Measurements from ENCODE around the gene MX1.

The MX1 gene

DNA sequence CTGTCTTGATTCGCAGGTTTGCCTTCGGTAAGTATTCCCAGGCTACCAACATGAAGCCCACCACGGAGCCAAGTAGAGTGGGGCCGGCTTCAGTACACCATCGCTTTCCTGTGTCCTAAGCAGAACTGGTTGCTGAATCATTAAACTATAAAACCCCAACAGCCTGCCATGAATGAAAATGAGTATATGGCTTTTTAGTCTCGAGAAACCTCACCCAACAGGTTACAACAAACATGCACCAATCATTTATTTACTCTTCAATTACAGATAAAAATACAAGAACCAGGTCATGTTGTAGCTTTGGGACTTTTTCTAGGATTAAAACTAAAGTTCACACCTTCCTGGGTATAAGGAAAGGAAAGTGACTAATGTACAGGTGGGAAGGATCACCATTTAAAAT lies 74.3 kb downstream of the MX1 start:
- Histone ChIP-seq H3K9me3 (ENCODE audit: control extremely low read depth in 1 of 5, control insufficient read depth in 4 of 5, insufficient read depth in 2 of 5, low read depth in 1 of 5, low read length in 4 of 5) (no peaks in the 10 kb centered on the region), H3K36me3 (ENCODE audit: control insufficient read depth in 4 of 4, insufficient read depth in 4 of 4, low read length in 3 of 4) (no peaks in the 10 kb centered on the region), H3K27me3 (replicated peaks in 2 of 5; ENCODE audit: control insufficient read depth in 4 of 5, insufficient read depth in 5 of 5, low read length in 4 of 5) (peaks cover 7 to 57% (median 22%) of the 10 kb centered on the region in 5 experiments), H3K4me1 (ENCODE audit: control extremely low read depth in 1 of 4, control insufficient read depth in 4 of 4, insufficient read depth in 4 of 4, low read length in 3 of 4) (peaks cover 0 to 2% (median 0%) of the 10 kb centered on the region in 4 experiments), H3K4me3 (ENCODE audit: control insufficient read depth in 1 of 7, extremely low read depth in 1 of 7, insufficient read depth in 4 of 7, low read depth in 2 of 7, low read length in 6 of 7) (no peak overlapping the region), H3K27ac (ENCODE audit: insufficient read depth in 1 of 2, low read depth in 1 of 2, low read length in 2 of 2, poor library complexity in 1 of 2, severe bottlenecking in 2 of 2) (no peak overlapping the region)
- 93% methylated on average over 2 of the region's 6 CpGs for WGBS (ENCODE audit: insufficient coverage)
- CTCF ChIA-PET = no interaction called here
- DNase-seq = no peak
- POLR2A ChIA-PET = no interaction called here

GRCh38 chr21:41500931-41501381 lies 74.9 kb downstream of the MX1 start:
- Histone ChIP-seq H3K27ac (ENCODE audit: insufficient read depth in 1 of 2, low read depth in 1 of 2, low read length in 2 of 2, poor library complexity in 1 of 2, severe bottlenecking in 2 of 2) (no peak overlapping the region), H3K36me3 (ENCODE audit: control insufficient read depth in 4 of 4, insufficient read depth in 4 of 4, low read length in 3 of 4) (no peaks in the 10 kb centered on the region), H3K4me3 (ENCODE audit: control insufficient read depth in 1 of 7, extremely low read depth in 1 of 7, insufficient read depth in 4 of 7, low read depth in 2 of 7, low read length in 6 of 7) (no peak overlapping the region), H3K27me3 (replicated peaks in 2 of 5; ENCODE audit: control insufficient read depth in 4 of 5, insufficient read depth in 5 of 5, low read length in 4 of 5) (peaks cover 9 to 63% (median 26%) of the 10 kb centered on the region in 5 experiments), H3K9me3 (ENCODE audit: control extremely low read depth in 1 of 5, control insufficient read depth in 4 of 5, insufficient read depth in 2 of 5, low read depth in 1 of 5, low read length in 4 of 5) (no peaks in the 10 kb centered on the region), H3K4me1 (ENCODE audit: control extremely low read depth in 1 of 4, control insufficient read depth in 4 of 4, insufficient read depth in 4 of 4, low read length in 3 of 4) (peaks cover 0 to 2% (median 0%) of the 10 kb centered on the region in 4 experiments)
- ChIA-PET CTCF (no interaction called here), POLR2A (no interaction called here)
- no peak for DNase-seq
- 34% methylated on average over 3 of the region's 9 CpGs for WGBS (ENCODE audit: insufficient coverage)

GRCh38 chr21:41501919-41502318 lies 75.9 kb downstream of the MX1 start:
- 96% methylated on average over 7 of the region's 7 CpGs for WGBS (ENCODE audit: insufficient coverage)
- Histone ChIP-seq H3K4me3 (ENCODE audit: control insufficient read depth in 1 of 7, extremely low read depth in 1 of 7, insufficient read depth in 4 of 7, low read depth in 2 of 7, low read length in 6 of 7) (no peak overlapping the region), H3K36me3 (ENCODE audit: control insufficient read depth in 4 of 4, insufficient read depth in 4 of 4, low read length in 3 of 4) (no peaks in the 10 kb centered on the region), H3K4me1 (ENCODE audit: control extremely low read depth in 1 of 4, control insufficient read depth in 4 of 4, insufficient read depth in 4 of 4, low read length in 3 of 4) (peaks cover 0 to 5% (median 2%) of the 10 kb centered on the region in 4 experiments), H3K27ac (ENCODE audit: insufficient read depth in 1 of 2, low read depth in 1 of 2, low read length in 2 of 2, poor library complexity in 1 of 2, severe bottlenecking in 2 of 2) (no peak overlapping the region), H3K9me3 (ENCODE audit: control extremely low read depth in 1 of 5, control insufficient read depth in 4 of 5, insufficient read depth in 2 of 5, low read depth in 1 of 5, low read length in 4 of 5) (no peaks in the 10 kb centered on the region), H3K27me3 (replicated peaks in 2 of 5; ENCODE audit: control insufficient read depth in 4 of 5, insufficient read depth in 5 of 5, low read length in 4 of 5) (peaks cover 9 to 73% (median 34%) of the 10 kb centered on the region in 5 experiments)
- ChIA-PET POLR2A (no interaction called here), CTCF (no interaction called here)
- DNase-seq = no peak

- Histone ChIP-seq H3K4me1 (ENCODE audit: control extremely low read depth in 1 of 4, control insufficient read depth in 4 of 4, insufficient read depth in 4 of 4, low read length in 3 of 4) (peaks cover 0 to 17% (median 8%) of the 10 kb centered on the region in 4 experiments), H3K36me3 (ENCODE audit: control insufficient read depth in 4 of 4, insufficient read depth in 4 of 4, low read length in 3 of 4) (no peaks in the 10 kb centered on the region), H3K27ac (ENCODE audit: insufficient read depth in 1 of 2, low read depth in 1 of 2, low read length in 2 of 2, poor library complexity in 1 of 2, severe bottlenecking in 2 of 2) (no peak overlapping the region), H3K9me3 (ENCODE audit: control extremely low read depth in 1 of 5, control insufficient read depth in 4 of 5, insufficient read depth in 2 of 5, low read depth in 1 of 5, low read length in 4 of 5) (no peaks in the 10 kb centered on the region), H3K4me3 (ENCODE audit: control insufficient read depth in 1 of 7, extremely low read depth in 1 of 7, insufficient read depth in 4 of 7, low read depth in 2 of 7, low read length in 6 of 7) (no peak overlapping the region), H3K27me3 (replicated peaks in 2 of 5; ENCODE audit: control insufficient read depth in 4 of 5, insufficient read depth in 5 of 5, low read length in 4 of 5) (peaks cover 9 to 87% (median 39%) of the 10 kb centered on the region in 5 experiments)
- ChIA-PET POLR2A (no interaction called here), CTCF (no interaction called here)
- 100% methylated on average over 3 of the region's 4 CpGs for WGBS (ENCODE audit: insufficient coverage)
- no peak for DNase-seq
Observed at GRCh38 chr21:41503331-41503730, 77.3 kb downstream of the MX1 start.

DNA sequence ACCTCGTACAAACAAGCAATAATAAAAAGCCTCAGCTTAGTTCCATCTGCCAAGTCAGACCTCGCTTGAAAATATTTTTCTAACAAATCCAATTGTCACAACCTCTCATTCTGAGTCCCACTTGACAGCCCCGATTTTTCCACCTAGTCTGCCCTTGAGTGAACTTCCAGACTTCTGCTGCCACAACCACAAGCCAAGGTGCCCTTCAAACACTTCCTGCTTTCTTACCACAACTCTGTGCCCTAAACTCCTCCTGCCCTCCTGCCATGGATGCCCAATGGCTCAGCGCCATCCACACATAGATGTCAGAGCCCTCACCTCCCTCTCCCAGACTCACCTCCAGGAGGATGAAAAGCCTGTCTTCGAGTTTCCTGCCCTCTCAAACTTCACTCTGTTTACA lies 78.0 kb downstream of the MX1 start:
- DNase-seq = no peak

GRCh38 chr21:41506005-41506594 lies 80.1 kb downstream of the MX1 start:
- no peak overlapping the region for H3K4me3 ChIP-seq (ENCODE audit: control insufficient read depth in 1 of 7, extremely low read depth in 1 of 7, insufficient read depth in 4 of 7, low read depth in 2 of 7, low read length in 6 of 7)
- CTCF ChIA-PET = interaction anchor here (1.6 kb wide), 1 partner anchor 9 kb away, joined by 4 read pairs; no protein-coding TSS in a partner anchor

More for the DNA sequence above, 78.0 kb downstream of the MX1 start:
- no peak overlapping the region for H3K27ac ChIP-seq (ENCODE audit: insufficient read depth in 1 of 2, low read depth in 1 of 2, low read length in 2 of 2, poor library complexity in 1 of 2, severe bottlenecking in 2 of 2)
- 45% methylated on average over 4 of the region's 5 CpGs for WGBS (ENCODE audit: insufficient coverage)
- H3K36me3 ChIP-seq (ENCODE audit: control insufficient read depth in 4 of 4, insufficient read depth in 4 of 4, low read length in 3 of 4) = no peaks in the 10 kb centered on the region
- ChIA-PET POLR2A (no interaction called here), CTCF (no interaction called here)
- H3K4me1 ChIP-seq (ENCODE audit: control extremely low read depth in 1 of 4, control insufficient read depth in 4 of 4, insufficient read depth in 4 of 4, low read length in 3 of 4) = peaks cover 0 to 21% (median 10%) of the 10 kb centered on the region in 4 experiments
- H3K27me3 ChIP-seq (replicated peaks in 2 of 5; ENCODE audit: control insufficient read depth in 4 of 5, insufficient read depth in 5 of 5, low read length in 4 of 5) = peaks cover 9 to 89% (median 43%) of the 10 kb centered on the region in 5 experiments
- no peak overlapping the region for H3K4me3 ChIP-seq (ENCODE audit: control insufficient read depth in 1 of 7, extremely low read depth in 1 of 7, insufficient read depth in 4 of 7, low read depth in 2 of 7, low read length in 6 of 7)
- no peaks in the 10 kb centered on the region for H3K9me3 ChIP-seq (ENCODE audit: control extremely low read depth in 1 of 5, control insufficient read depth in 4 of 5, insufficient read depth in 2 of 5, low read depth in 1 of 5, low read length in 4 of 5)

GRCh38 chr21:41506611-41507520 lies 80.8 kb downstream of the MX1 start:
- no peak for DNase-seq
- peak overlapping the region in 3 of 7 experiments; percentile 19 to 48 (median 45) for H3K4me3 ChIP-seq (ENCODE audit: control insufficient read depth in 1 of 7, extremely low read depth in 1 of 7, insufficient read depth in 4 of 7, low read depth in 2 of 7, low read length in 6 of 7)
- H3K27ac ChIP-seq (ENCODE audit: insufficient read depth in 1 of 2, low read depth in 1 of 2, low read length in 2 of 2, poor library complexity in 1 of 2, severe bottlenecking in 2 of 2) = no peak overlapping the region
- peaks cover 0 to 21% (median 10%) of the 10 kb centered on the region in 4 experiments for H3K4me1 ChIP-seq (ENCODE audit: control extremely low read depth in 1 of 4, control insufficient read depth in 4 of 4, insufficient read depth in 4 of 4, low read length in 3 of 4)
- no peaks in the 10 kb centered on the region for H3K9me3 ChIP-seq (ENCODE audit: control extremely low read depth in 1 of 5, control insufficient read depth in 4 of 5, insufficient read depth in 2 of 5, low read depth in 1 of 5, low read length in 4 of 5)
- H3K27me3 ChIP-seq (replicated peaks in 2 of 5; ENCODE audit: control insufficient read depth in 4 of 5, insufficient read depth in 5 of 5, low read length in 4 of 5) = peaks cover 10 to 92% (median 39%) of the 10 kb centered on the region in 5 experiments
- POLR2A ChIA-PET = no interaction called here
- H3K36me3 ChIP-seq (ENCODE audit: control insufficient read depth in 4 of 4, insufficient read depth in 4 of 4, low read length in 3 of 4) = no peaks in the 10 kb centered on the region
- CTCF ChIA-PET = interaction anchor here (1.6 kb wide), 1 partner anchor 9 kb away, joined by 4 read pairs; no protein-coding TSS in a partner anchor
- 4% methylated on average over 54 of the region's 64 CpGs for WGBS (ENCODE audit: insufficient coverage)

More at GRCh38 chr21:41506005-41506594, 80.1 kb downstream of the MX1 start:
- no peak for DNase-seq
- WGBS (ENCODE audit: insufficient coverage) = 67% methylated on average over 5 of the region's 7 CpGs
- no peaks in the 10 kb centered on the region for H3K9me3 ChIP-seq (ENCODE audit: control extremely low read depth in 1 of 5, control insufficient read depth in 4 of 5, insufficient read depth in 2 of 5, low read depth in 1 of 5, low read length in 4 of 5)
- H3K4me1 ChIP-seq (ENCODE audit: control extremely low read depth in 1 of 4, control insufficient read depth in 4 of 4, insufficient read depth in 4 of 4, low read length in 3 of 4) = peaks cover 0 to 21% (median 10%) of the 10 kb centered on the region in 4 experiments
- peaks cover 5 to 90% (median 39%) of the 10 kb centered on the region in 5 experiments for H3K27me3 ChIP-seq (replicated peaks in 2 of 5; ENCODE audit: control insufficient read depth in 4 of 5, insufficient read depth in 5 of 5, low read length in 4 of 5)
- no peaks in the 10 kb centered on the region for H3K36me3 ChIP-seq (ENCODE audit: control insufficient read depth in 4 of 4, insufficient read depth in 4 of 4, low read length in 3 of 4)
- POLR2A ChIA-PET = no interaction called here
- no peak overlapping the region for H3K27ac ChIP-seq (ENCODE audit: insufficient read depth in 1 of 2, low read depth in 1 of 2, low read length in 2 of 2, poor library complexity in 1 of 2, severe bottlenecking in 2 of 2)
